HepG2 (cell line): ENCODE measurements around the gene SNRNP200. TPM values are rescaled to one million over a fixed set of nuclear protein-coding genes. Genes with fewer than 3 reads are reported as not detected.

Experiments used
- AGO2 ChIP-seq: fragments of 200-400 bp; formaldehyde crosslinking; optimal IDR thresholded peaks from 2 replicates; pipeline ENCODE3; 2017; ENCODE audit warnings: mild to moderate bottlenecking, low read depth, low read length, moderate library complexity
- BRD4 ChIP-seq: sonication (generic); formaldehyde crosslinking; IDR thresholded peaks from 2 replicates; pipeline ENCODE4 v1.4.0; 2020; ENCODE audit warnings: missing genetic modification reagents
- CHCHD3 ChIP-seq: sonication (generic); formaldehyde crosslinking; IDR thresholded peaks from 2 replicates; pipeline ENCODE4 v1.8.0; 2022; ENCODE audit warnings: mild to moderate bottlenecking, missing genetic modification reagents, moderate library complexity
- DNMT1 ChIP-seq: sonication (generic); formaldehyde crosslinking; IDR thresholded peaks from 2 replicates; pipeline ENCODE4 v1.5.1; 2020; ENCODE audit warnings: mild to moderate bottlenecking, missing genetic modification reagents
- ERF ChIP-seq: IDR thresholded peaks from 2 replicates; pipeline ENCODE4 v1.6.1; 2018; ENCODE audit warnings: missing biosample characterization, missing genetic modification reagents
- GZF1 ChIP-seq: sonication (generic); formaldehyde crosslinking; IDR thresholded peaks from 2 replicates; pipeline ENCODE4 v1.5.1; 2020; ENCODE audit warnings: mild to moderate bottlenecking, missing genetic modification reagents
- HDAC1 ChIP-seq: sonication (generic); formaldehyde crosslinking; IDR thresholded peaks from 2 replicates; pipeline ENCODE4 v1.5.1; 2020; ENCODE audit warnings: mild to moderate bottlenecking, missing genetic modification reagents
- KLF11 ChIP-seq: IDR thresholded peaks from 2 replicates; pipeline ENCODE4 v1.6.1; 2016; ENCODE audit warnings: missing compliant biosample characterization
- MAFK ChIP-seq, 2 experiments: IDR thresholded peaks in 1 of 2; conservative IDR thresholded peaks in 1 of 2; 2 replicates each; pipeline ENCODE4 v1.6.1; 2011; ENCODE audit warnings: improper control_type of control experiment in 2 of 2, low read length in 2 of 2
- ONECUT2 ChIP-seq: sonication (generic); formaldehyde crosslinking; IDR thresholded peaks from 2 replicates; pipeline ENCODE4 v1.4.0; 2020; ENCODE audit warnings: missing genetic modification reagents
- PRMT3 ChIP-seq: sonication (generic); formaldehyde crosslinking; IDR thresholded peaks from 2 replicates; pipeline ENCODE4 v1.8.1; 2022; ENCODE audit warnings: low read depth, mild to moderate bottlenecking, moderate library complexity, missing genetic modification reagents, borderline replicate concordance
- SKI ChIP-seq: fragments of 450-650 bp; IDR thresholded peaks from one replicate; pipeline ENCODE4 v1.6.1; 2018; ENCODE audit warnings: mild to moderate bottlenecking; ENCODE audit not compliant: partially characterized antibody
- TAF1 ChIP-seq: sonication (generic); formaldehyde crosslinking; IDR thresholded peaks from 2 replicates; pipeline ENCODE4 v1.4.0; 2020; ENCODE audit warnings: missing genetic modification reagents
- ZFP41 ChIP-seq: sonication (generic); formaldehyde crosslinking; IDR thresholded peaks from 2 replicates; pipeline ENCODE4 v1.4.0; 2020; ENCODE audit warnings: mild to moderate bottlenecking, missing genetic modification reagents, borderline replicate concordance
- ZNF276 ChIP-seq: sonication (generic); formaldehyde crosslinking; IDR thresholded peaks from 2 replicates; pipeline ENCODE4 v1.4.0; 2020; ENCODE audit warnings: mild to moderate bottlenecking, low read depth, missing genetic modification reagents
- ZNF446 ChIP-seq: sonication (generic); formaldehyde crosslinking; IDR thresholded peaks from 2 replicates; pipeline ENCODE4 v1.5.0; 2020; ENCODE audit warnings: mild to moderate bottlenecking, missing genetic modification reagents
- ZNF512B ChIP-seq: sonication (generic); formaldehyde crosslinking; IDR thresholded peaks from 2 replicates; pipeline ENCODE4 v1.5.1; 2020; ENCODE audit warnings: missing genetic modification reagents, mild to moderate bottlenecking, borderline replicate concordance
- ZNF577 ChIP-seq: sonication (generic); formaldehyde crosslinking; IDR thresholded peaks from 2 replicates; pipeline ENCODE4 v1.4.0; 2020; ENCODE audit warnings: mild to moderate bottlenecking, low read depth, missing genetic modification reagents, borderline replicate concordance
- ZSCAN20 ChIP-seq: sonication (generic); formaldehyde crosslinking; IDR thresholded peaks from 2 replicates; pipeline ENCODE4 v1.4.0; 2020; ENCODE audit warnings: missing genetic modification reagents, mild to moderate bottlenecking, borderline replicate concordance
- ZSCAN31 ChIP-seq: sonication (generic); formaldehyde crosslinking; IDR thresholded peaks from 2 replicates; pipeline ENCODE4 v1.5.0; 2020; ENCODE audit warnings: low read depth, mild to moderate bottlenecking, missing genetic modification reagents
- polyA plus RNA-seq, 8 experiments: library from polyadenylated mRNA; depleted of rRNA in 3 of 8; stranded (reverse) in 7 of 8; unstranded in 1 of 8; fragments of >200 nt; fragmentation: Illumina TruSeq in 4 of 8; extraction: Trizol in 4 of 8; gene quantifications; 2 replicates each; pipeline versions ENCODE4 v1.2.1 to v1.2.3, GENCODE V29; 2011 to 2016; ENCODE audit warnings: low read depth in 4 of 8, missing spikeins in 1 of 8, mixed read lengths in 1 of 8; ENCODE audit not compliant: insufficient read depth in 1 of 8
- total RNA-seq, 5 experiments: library from RNA; depleted of rRNA; stranded (reverse); fragments of >200 nt; fragmentation: Illumina TruSeq; extraction: Trizol; gene quantifications; 2 replicates each; pipeline ENCODE4 v1.2.3, GENCODE V29; 2016; ENCODE audit warnings: low read depth in 1 of 5
- TF ChIP-seq, protein P1 (sequence below): IDR thresholded peaks from 2 replicates; pipeline ENCODE4 v1.6.1; 2018; ENCODE audit warnings: missing genetic modification reagents, mild to moderate bottlenecking, missing compliant biosample characterization

The SNRNP200 gene
- total and polyA plus RNA-seq, 2 of the 13 experiments (the other 11 are each of a cell fraction or from before 2014, with no cell fraction given), result 99.0 to 232 TPM

GRCh38 chr2:96265840-96266679, 39.3 kb downstream of the SNRNP200 start, which contains the start of the genes CIAO1 and TMEM127 (continued):
- TF ChIP-seq, protein P1, sequence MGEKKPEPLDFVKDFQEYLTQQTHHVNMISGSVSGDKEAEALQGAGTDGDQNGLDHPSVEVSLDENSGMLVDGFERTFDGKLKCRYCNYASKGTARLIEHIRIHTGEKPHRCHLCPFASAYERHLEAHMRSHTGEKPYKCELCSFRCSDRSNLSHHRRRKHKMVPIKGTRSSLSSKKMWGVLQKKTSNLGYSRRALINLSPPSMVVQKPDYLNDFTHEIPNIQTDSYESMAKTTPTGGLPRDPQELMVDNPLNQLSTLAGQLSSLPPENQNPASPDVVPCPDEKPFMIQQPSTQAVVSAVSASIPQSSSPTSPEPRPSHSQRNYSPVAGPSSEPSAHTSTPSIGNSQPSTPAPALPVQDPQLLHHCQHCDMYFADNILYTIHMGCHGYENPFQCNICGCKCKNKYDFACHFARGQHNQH, result peak; percentile 92
- TF ChIP-seq ZFP41 (CRISPR knock-in tag) (no peak; the same call in 1 of the 2 replicates), ZNF577 (CRISPR knock-in tag) (no peak), HDAC1 (CRISPR knock-in tag) (peak; percentile 93), CHCHD3 (0 out of 2 replicates have a peak, but pooled peaks have one; percentile 16), ZNF512B (CRISPR knock-in tag) (no peak), AGO2 (peak; percentile 80), ONECUT2 (no peak), ZSCAN20 (CRISPR knock-in tag) (no peak; the same call in 1 of the 2 replicates), KLF11 (CRISPR knock-in tag) (peak; percentile 24; the same call in 1 of the 2 replicates), GZF1 (CRISPR knock-in tag) (peak; percentile 55; the same call in 1 of the 2 replicates), ZSCAN31 (peak; percentile 94), SKI (peak; percentile 83), MAFK (conservative IDR thresholded peaks at IDR 0.05 in 1 of 2, IDR thresholded peaks at IDR 0.05 in 1 of 2; ENCODE audit: low read length in 2 of 2) (no peak), BRD4 (CRISPR knock-in tag) (peak; percentile 67; the same call in 1 of the 2 replicates), DNMT1 (CRISPR knock-in tag) (no peak), ERF (CRISPR knock-in tag) (peak; percentile 94), TAF1 (CRISPR knock-in tag) (peak; percentile 90), PRMT3 (peak; percentile 66; the same call in 1 of the 2 replicates), ZNF446 (CRISPR knock-in tag) (peak; percentile 72; the same call in 1 of the 2 replicates), ZNF276 (CRISPR knock-in tag) (peak; percentile 81)
